NCI-H146 treated with DMSO at 0.1 percent for 48 hours (cell line): ENCODE results near the gene HS2ST1.
A peak's percentile ranks its signal among the peaks of the same experiment; 100 is the strongest.

Experiments used
- DNase-seq: peaks from one replicate; lab custom pipeline; 2025; ENCODE audit not compliant: unreplicated experiment; lab: John Stamatoyannopoulos, UW

The HS2ST1 gene

DNA sequence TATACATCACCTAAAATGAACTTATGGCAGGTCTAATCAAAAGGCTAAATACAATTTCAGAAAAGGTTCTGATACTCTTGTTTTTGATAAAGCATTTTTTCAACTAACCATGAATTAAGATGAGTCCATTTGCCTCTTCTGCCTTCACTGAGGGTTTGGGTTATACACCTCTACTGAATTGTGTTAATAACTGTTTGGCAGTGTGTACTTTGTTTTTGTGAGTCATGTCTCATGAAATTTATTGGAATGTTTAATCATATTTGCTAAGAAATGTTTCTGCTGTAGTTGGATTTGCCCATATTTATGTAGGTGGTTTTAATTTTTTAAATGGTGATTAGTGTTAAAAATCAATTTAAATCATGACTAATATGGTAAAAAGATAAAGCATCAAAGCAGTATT lies 190.5 kb downstream of the HS2ST1 start:
- DNase-seq: no peak

- no peak for DNase-seq
Measured at GRCh38 chr1:87106144-87106543, 191.7 kb downstream of the HS2ST1 start.

DNA sequence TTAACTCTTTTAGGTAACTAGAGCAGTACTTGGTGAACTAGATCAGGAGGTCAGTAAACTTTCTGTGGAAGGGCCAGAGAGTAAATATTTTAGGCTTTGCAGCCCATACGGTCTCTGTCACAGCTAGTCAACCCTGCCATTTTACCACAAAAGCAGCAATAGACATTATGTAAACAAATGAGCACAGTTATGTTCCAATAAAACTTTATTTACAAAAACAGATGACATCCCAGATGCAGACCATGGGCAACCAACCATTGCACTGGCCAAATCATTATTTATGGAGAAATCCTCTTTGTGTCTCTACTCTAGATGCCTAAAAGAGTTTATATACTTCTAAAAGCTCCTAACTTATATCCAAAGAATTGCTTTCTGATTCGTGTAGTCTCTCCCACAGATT lies 192.4 kb downstream of the HS2ST1 start:
- DNase-seq: no peak

DNA sequence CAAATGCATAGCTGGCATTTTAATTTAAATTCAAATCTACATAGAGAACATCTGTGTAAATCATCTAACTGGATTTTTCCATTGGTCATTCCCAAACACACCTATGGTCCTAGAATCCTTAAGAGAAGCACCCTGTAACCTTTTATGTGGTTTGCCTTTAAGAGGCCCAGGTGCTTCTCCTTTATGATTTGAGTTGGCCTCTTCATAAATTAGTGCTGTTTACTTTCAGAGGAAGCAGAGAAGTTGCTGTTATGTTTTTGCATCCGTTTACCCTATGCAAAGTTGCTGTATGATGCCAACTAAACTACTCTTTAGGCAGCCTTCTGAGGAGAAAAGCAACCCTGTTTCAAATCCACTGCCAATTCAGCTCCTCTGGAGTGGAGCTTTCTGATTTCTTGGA lies 193.8 kb downstream of the HS2ST1 start:
- DNase-seq: no peak

GRCh38 chr1:87108814-87109411 lies 194.5 kb downstream of the HS2ST1 start:
- no peak for DNase-seq

GRCh38 chr1:87111659-87112371 lies 197.4 kb downstream of the HS2ST1 start:
- DNase-seq: no peak

- DNase-seq: no peak
Measured at GRCh38 chr1:87113313-87113712, 198.9 kb downstream of the HS2ST1 start.

DNA sequence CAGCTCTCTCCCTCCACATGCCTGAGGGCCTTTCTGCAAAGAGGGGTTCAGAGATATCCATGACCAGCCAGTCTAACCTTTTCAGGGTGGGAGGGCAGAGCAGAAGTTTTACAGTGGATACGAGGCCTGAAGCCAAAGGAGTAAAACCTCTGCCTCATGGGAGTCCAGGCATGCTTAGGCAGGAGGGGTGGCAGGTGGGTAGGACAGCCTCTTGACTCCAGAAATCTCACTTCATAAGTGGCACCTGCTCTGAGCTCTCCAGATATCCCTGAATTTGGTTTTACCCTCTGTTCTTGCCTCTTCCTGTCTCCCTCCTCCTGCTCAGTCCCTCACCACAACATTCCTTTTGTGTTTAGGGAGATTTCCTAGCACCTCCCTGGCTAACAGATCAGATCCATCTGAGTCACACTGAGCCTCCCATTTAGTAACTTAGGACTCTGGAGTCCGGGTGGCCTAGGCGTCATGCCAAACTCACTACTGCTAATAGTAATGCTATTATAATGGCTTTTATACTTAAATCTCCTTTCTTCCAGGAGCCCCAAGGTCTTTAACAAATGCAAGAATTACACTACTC lies 201.0 kb downstream of the HS2ST1 start:
- DNase-seq: no peak

DNA sequence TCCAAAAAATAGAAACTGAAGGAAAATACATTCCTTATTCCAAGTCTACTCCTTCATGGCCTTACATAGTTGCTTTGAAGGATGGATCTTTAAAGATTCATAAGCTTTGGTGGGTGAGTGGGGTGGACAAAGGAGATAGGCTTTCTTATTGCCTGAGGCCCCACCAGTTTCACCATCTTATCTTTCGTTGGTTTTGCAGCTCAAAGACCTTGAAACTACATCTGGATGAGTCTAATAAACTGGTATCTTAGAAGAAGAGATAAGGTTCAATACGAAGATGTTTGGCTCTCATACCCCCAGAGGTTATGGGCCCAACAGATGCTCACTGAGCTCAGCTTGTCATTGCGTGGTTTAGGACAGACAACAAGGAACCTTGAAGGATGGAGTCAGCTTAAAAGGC lies 201.5 kb downstream of the HS2ST1 start:
- DNase-seq: no peak

GRCh38 chr1:87117761-87118368 lies 203.4 kb downstream of the HS2ST1 start:
- DNase-seq: no peak

DNA sequence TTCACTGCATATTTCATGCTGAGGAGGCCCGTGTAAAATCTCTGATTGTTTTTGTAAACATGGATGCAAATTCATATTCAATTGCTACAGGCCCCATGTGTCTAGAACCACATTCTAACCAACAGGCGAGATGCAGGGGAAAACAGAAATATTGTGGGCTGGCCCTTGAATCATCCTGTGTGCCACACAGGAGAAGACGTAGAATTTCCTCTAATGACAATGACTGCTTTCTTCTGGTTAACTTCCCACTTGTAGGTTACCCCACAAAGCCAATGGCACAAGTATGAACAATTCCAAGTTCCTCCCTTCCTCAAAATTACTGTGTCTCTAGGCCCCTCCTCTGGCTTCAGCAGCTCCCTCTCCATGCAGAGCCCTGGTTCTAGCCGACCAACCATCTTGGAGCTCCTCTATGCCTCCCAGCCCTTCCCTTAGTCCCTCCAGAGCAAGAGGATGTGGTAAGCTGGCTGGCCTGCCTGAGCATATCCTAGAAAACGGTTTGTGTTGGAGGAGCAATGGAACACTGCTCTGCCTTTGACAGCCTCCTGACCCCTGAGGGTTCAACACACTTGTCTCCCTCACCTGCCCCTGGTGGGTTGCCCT lies 205.2 kb downstream of the HS2ST1 start:
- DNase-seq: no peak

DNA sequence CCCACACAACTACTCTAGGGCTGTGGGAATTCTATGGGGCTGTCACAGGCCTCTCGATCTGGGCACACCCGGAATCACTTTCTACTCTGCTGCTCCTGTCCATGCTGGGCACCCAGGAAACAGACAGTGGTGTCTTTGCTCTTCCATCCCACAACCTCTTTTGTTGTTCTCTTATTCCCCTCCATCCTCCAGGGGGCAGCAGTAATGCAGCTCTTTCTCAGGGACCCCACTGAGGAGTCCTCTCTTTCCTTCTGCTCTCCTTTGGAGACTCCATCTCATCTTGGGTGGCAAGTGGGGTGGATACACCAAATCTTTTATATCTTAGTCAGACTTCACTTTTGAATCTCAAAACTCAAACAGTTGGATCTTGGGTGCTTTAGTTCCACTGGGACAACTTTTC lies 206.3 kb downstream of the HS2ST1 start:
- DNase-seq: no peak

DNA sequence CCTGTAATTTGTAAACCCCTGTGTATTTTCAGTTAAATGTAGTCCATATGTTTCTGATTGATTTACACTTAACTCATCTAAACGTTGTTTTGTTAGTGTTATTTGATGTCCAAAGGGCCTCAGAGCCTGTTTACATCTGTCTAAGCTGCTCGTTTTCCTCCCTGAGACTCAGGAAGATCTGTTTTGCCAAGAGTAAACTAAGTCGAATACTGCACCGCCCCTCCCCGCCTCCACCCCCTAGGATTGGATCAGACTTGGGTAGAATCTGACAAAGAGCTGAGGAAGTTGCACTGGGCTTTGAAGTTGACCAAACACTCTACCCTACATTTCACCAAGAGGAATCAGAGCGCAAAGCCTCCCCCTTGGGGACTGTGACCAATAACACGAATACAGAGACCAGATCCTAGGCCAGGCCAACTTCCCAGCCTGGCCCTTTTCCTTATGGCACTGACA lies 207.3 kb downstream of the HS2ST1 start:
- DNase-seq: no peak

DNA sequence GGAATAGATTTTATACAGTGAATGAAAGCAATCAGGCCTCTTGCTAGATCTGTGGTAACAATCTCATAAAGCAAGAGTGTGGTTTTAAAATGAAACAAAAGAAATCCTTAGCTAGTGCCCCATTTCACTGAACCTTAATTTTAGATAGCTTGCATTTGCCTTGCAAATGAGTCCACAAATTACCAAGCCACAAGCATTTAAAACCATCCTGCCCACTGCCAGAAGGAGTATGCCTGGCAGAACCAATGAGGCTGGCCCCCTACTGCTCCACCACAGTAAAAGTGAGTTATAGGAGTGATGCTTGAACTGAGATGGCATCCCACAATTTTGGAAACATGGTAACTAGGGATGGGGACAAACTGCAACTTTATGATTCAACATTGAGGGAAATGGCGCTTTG lies 207.8 kb downstream of the HS2ST1 start:
- DNase-seq: no peak

DNA sequence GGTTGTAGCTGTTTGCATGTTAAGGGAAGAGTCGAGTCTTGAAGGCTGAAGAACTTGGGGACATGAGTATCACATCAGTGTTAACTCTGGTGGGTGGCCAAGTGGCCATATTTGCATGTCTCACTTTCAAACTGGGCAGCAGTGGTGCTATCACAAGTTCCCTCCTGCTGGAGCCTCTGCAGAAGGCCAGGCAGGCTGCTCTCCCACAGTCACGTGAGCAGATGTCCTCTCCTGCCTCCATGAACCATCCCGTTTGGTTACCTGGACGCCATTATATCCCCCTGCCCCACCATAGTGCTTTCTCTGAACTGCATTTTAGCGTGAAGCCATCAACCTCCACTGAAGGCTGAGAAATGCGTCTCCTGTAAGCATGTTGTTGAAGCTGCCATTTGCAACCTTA lies 209.2 kb downstream of the HS2ST1 start:
- no peak for DNase-seq

- DNase-seq: no peak
Measured at GRCh38 chr1:87126886-87127505, 212.6 kb downstream of the HS2ST1 start.

GRCh38 chr1:87127581-87127980 lies 213.1 kb downstream of the HS2ST1 start:
- DNase-seq: no peak

DNA sequence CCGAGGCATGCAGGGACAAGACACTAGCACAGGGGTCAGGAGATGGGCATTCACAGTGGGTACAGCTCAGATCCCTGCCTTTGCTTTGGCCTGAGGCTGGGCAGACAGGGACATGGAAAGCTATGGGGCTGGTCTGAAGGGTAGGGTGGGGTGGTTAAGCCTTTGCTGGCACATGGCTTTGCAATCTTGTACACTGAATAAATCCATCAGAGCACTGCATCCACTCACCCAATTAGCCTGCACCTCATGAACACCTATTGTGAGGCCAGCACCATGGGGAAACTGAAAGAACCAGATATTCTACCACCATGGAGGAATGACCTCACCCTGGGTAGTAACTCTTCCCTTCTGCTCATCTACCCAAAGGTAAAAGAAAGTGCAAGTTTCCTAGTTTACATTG lies 214.6 kb downstream of the HS2ST1 start:
- DNase-seq: no peak

GRCh38 chr1:87129606-87130005 lies 215.2 kb downstream of the HS2ST1 start:
- DNase-seq: no peak

DNA sequence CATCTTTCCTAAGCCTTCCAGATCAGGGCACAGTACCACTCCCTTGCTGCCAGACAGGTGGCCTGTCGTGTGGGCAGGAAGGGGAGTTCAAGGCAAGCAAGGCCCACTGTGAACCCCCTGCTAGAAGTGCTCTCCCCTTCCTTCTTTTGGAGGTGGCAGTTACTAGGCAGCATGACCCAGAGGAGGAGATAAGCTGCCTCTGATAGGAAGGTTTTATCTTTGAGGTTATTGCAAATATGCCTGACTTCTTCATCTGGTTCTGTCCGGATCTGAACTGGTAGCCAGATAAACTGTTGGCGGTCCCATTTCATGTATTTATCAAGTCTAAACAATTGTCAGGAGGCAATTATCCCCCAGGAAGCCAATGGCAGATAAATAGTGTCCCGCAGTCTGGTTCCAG lies 216.0 kb downstream of the HS2ST1 start:
- DNase-seq: peak; percentile 22

- peak; percentile 27 for DNase-seq
Measured at GRCh38 chr1:87131809-87132283, 217.4 kb downstream of the HS2ST1 start.
